ENCODE results near the gene CDHR1.

The CDHR1 gene

DNA sequence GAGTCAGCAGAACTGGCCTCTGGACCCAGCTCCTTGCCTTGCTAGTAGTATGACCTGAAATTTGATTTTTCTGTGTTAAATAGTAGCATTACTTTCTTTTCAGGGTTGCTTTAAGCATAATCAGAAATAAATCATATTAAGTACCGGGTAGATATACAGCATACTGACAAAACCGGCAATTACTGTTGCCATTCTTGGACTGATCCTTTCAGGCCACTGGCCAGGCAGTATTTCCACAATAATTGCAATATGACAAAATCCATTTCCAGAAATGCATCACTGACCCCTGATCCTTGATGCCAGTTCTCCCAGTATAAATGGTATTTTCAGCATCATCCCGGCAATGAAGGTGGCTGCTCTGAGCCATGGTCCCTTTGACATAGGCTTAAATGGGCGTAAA lies 40.1 kb downstream of the CDHR1 start:
- TF ChIP-seq, protein P1, sequence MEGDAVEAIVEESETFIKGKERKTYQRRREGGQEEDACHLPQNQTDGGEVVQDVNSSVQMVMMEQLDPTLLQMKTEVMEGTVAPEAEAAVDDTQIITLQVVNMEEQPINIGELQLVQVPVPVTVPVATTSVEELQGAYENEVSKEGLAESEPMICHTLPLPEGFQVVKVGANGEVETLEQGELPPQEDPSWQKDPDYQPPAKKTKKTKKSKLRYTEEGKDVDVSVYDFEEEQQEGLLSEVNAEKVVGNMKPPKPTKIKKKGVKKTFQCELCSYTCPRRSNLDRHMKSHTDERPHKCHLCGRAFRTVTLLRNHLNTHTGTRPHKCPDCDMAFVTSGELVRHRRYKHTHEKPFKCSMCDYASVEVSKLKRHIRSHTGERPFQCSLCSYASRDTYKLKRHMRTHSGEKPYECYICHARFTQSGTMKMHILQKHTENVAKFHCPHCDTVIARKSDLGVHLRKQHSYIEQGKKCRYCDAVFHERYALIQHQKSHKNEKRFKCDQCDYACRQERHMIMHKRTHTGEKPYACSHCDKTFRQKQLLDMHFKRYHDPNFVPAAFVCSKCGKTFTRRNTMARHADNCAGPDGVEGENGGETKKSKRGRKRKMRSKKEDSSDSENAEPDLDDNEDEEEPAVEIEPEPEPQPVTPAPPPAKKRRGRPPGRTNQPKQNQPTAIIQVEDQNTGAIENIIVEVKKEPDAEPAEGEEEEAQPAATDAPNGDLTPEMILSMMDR (IDR thresholded peaks at IDR 0.05; ENCODE audit: low read depth, low read length) = no peak
- no peak overlapping the region for H3K4me3 ChIP-seq (ENCODE audit: low read depth, low read length)

DNA sequence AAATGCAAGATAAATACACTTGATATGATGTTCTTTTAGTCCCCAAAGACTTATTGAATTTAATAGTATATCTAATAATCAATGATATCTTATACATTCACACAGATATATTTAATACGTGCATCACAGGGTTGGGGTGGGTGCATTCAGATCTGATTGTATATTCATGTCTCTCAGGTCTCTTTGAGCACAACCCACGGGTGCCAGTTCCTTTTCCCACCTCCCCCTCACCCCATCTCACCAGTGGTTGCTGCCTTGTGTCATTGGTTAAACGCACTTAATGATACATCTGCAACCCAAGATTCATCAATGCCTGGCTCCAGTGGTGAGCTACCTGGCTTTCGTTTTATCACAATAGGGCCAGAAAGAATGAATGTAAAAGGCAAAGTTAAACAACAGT lies 40.8 kb downstream of the CDHR1 start:
- TF ChIP-seq, protein P1 (IDR thresholded peaks at IDR 0.05; ENCODE audit: low read depth, low read length) = no peak

DNA sequence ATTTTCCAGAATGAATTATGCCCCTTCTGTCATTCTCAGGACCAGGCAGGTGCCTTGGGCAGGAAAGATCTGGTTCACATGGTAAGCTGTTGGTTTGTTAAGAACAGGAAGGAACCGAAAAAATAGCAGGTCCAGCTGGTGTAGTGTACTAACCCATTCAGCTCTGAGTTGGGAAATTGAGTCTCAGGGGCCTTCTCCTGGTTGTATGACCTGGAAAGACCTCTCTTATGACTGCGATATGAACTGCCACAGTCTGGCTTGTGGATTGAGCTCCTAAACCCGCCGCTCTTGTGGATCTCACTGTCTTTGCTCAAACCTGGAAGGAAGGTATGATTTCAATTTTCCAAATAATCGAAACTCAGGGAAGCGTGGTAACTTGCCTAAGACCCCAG lies 42.5 kb downstream of the CDHR1 start:
- TF ChIP-seq, protein P1 (IDR thresholded peaks at IDR 0.05; ENCODE audit: low read depth, low read length) = no peak
- no peak overlapping the region for H3K4me3 ChIP-seq (ENCODE audit: low read depth, low read length)

More for the DNA sequence above, 40.8 kb downstream of the CDHR1 start:
- H3K4me3 ChIP-seq (ENCODE audit: low read depth, low read length) = no peak overlapping the region

DNA sequence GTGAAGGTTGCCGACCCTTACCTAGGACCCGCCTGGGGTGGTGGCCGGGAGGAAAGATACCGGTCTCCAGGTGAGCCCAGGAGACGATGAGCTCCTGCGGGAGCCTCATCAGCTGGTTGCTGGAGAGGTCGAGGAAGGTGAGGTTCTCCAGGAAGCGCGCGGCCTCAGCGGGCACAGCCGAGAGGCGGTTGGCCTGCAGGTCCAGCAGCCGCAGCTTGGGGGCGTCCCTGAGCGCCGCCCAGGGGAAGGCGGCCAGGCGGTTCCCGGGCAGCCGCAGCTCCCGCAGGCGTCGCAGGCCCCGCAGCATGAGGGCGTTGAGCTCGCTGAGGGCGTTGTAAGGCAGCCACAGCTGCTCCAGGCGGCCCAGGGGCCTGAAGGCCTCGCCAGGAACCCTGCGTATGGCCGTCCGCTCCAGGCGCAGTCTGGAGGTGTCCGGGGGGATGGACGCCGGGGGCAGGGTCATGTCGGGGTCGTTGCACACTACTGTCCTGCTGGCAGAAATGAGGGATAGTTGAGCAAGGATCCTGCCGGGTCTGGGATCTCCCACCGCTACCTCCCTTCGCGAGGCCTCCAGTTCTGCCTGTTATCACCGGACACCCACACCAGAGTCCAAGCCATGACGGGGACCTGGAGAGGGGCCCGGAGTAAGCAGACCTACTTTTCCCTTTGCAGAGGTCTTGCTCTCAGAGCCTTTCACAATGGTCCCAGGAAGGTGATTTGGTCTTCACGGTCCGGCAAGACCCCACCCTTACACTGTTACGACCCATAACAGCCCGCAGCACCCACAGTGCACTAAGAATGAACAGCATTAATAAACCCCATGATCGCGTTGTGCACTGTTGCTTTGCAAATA lies 43.1 kb downstream of the CDHR1 start:
- no peak overlapping the region for H3K4me3 ChIP-seq (ENCODE audit: low read depth, low read length)
- TF ChIP-seq, protein P1 (IDR thresholded peaks at IDR 0.05; ENCODE audit: low read depth, low read length) = no peak

DNA sequence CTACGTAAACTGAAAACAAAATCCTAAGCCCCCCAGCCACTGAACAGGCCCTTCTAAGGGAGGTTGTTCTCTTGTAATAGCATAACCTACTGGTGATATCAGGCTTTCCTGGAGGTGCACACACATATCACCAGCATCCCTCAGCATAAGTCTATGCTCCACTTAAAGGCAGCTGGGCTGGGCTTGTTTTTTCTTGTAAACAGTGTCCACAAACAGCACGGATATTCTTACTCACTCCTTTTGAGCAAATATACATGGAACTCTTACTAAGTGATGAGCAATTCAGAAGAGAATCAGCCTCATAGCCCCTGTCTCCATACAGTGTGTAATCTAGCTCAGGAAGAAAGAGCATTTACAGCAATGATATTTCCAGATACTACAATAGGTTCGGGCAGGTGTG lies 44.6 kb downstream of the CDHR1 start:
- no peak overlapping the region for H3K4me3 ChIP-seq (ENCODE audit: low read depth, low read length)
- TF ChIP-seq, protein P1 (IDR thresholded peaks at IDR 0.05; ENCODE audit: low read depth, low read length) = no peak

DNA sequence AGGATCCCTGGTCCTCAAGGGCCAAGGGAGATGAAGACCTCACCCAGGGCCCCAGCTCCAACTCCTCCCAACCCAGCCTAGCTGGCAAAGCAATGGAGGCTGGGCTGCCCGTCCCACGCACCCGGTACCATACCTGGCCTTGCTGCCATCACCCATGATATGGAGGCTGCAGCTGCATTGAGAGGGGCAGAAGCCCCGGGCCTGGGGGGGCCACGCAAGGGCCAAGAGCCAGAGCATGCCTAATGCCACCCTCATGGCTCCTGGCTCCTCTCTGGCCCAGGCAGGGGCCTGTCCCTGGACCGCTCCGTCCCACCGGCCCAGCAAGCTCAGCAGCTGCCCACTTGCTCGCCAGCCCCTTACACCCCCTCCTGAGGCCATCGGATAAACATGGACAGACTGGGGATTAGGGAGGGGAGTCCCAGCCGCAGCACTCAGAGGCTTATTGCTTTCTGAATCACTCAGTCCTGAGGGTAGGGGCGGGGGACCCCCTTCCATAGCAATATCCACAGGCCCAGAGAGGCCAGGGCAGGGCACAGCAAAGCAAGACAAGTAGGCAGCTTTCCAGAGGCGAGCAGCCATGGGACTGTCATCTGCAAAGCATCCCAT lies 47.0 kb downstream of the CDHR1 start, which contains the start of gene LRIT1:
LRIT1 (minus strand) TSS at position 362 of the 606 bp plus-strand sequence; CDS start at position 255, 107 bp downstream.
- H3K4me3 ChIP-seq (ENCODE audit: low read depth, low read length) = no peak within 1 kb of the TSS
- TF ChIP-seq, protein P1 (IDR thresholded peaks at IDR 0.05; ENCODE audit: low read depth, low read length) = no peak

DNA sequence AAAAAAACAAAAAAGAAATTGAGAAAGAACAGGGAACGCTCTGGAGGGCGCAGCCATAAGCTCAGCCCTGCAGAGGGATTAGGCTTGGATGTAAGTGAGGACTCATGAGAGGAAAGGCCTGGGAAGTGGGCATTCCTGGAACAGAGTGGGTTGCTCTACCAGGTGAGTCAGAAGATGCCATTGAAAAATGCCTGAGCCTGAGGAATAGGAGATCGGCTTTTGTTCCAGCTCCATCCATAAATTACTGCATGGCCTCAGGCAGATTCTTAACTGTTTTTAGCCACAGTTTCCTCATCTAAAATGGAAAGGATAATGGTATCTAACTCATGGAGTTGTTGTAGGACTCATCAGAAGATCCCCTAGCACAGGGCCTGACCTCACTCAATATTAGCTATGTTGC lies 49.4 kb downstream of the CDHR1 start:
- TF ChIP-seq, protein P1 (IDR thresholded peaks at IDR 0.05; ENCODE audit: low read depth, low read length) = no peak
- no peak overlapping the region for H3K4me3 ChIP-seq (ENCODE audit: low read depth, low read length)
